Omental fat pad (tissue), 4 donors: ENCODE measurements around the gene ABR. TPM values are rescaled to one million over a fixed set of nuclear protein-coding genes. Genes with fewer than 3 reads are reported as not detected.
"Not testable (repeated sequence)": the region's sequence is repeated elsewhere in the genome, so short reads cannot be mapped to it uniquely, and the experiment has no call there.

Experiments
- ATAC-seq: fragments of 150-250 bp; one replicate; pipeline ENCODE4 v1.9.1; 2016; ENCODE audit warnings: mild to moderate bottlenecking, moderate library complexity; ENCODE audit not compliant: low FRiP score
- DNase-seq: peaks from one replicate; pipeline ENCODE4 v3.0.0-alpha.2; 2019; ENCODE audit warnings: low spot score
- CTCF ChIP-seq, 3 donors: fragments of 450-650 bp; IDR thresholded peaks; one replicate each; pipeline ENCODE4 v1.5.1; 2016 to 2017; ENCODE audit warnings: antibody characterized with exemption in 3 of 3, mild to moderate bottlenecking in 3 of 3, moderate library complexity in 2 of 3
- total RNA-seq, 4 donors: library from RNA; depleted of rRNA; stranded (reverse); fragments of >200 nt; gene quantifications; one replicate each; pipeline ENCODE4 v1.1.0, GENCODE V29; 2016

Gene ABR
- total RNA-seq, 4 donors from 2014 or later, result 51.1 to 92.1 (median 75.8) TPM

GRCh38 chr17:1071103-1071825, 108.5 kb downstream of the ABR start:
- DNase-seq, result no peak
- TF ChIP-seq CTCF (IDR thresholded peaks at IDR 0.05), result no peak
- no peak for ATAC-seq

DNA sequence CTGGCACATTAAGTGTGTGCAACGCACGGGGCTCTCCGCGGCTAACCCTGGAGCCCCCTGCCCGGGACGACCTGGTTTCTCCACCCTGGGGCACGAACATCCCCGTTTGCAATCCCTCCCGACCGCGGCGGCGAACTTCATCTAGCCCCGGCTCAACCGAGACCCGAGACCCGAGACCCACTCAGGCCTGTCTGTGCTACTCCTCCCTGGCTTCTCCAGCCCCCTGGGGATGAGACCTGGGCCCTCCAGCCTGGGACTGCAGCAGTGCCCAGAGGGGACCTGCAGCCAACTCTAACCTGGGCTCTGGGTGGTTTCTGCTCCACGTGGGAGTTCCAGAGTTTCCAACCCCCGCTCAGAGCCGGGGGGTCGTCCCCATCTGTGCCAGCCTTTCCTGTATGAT, 109.4 kb downstream of the ABR start:
- no peak for ATAC-seq
- no peak for DNase-seq
- no peak for TF ChIP-seq CTCF (IDR thresholded peaks at IDR 0.05)

GRCh38 chr17:1069847-1070246, 109.9 kb downstream of the ABR start:
- DNase-seq, result no peak
- TF ChIP-seq CTCF (IDR thresholded peaks at IDR 0.05), result no peak
- ATAC-seq, result no peak

- DNase-seq (no peak), ATAC-seq (no peak)
- TF ChIP-seq CTCF (IDR thresholded peaks at IDR 0.05), result no peak
Measured at GRCh38 chr17:1068356-1068755, 111.4 kb downstream of the ABR start.

- TF ChIP-seq CTCF (IDR thresholded peaks at IDR 0.05), result no peak
- ATAC-seq (peak; percentile 70), DNase-seq (no peak)
Measured at GRCh38 chr17:1067282-1067956, 112.4 kb downstream of the ABR start.

DNA sequence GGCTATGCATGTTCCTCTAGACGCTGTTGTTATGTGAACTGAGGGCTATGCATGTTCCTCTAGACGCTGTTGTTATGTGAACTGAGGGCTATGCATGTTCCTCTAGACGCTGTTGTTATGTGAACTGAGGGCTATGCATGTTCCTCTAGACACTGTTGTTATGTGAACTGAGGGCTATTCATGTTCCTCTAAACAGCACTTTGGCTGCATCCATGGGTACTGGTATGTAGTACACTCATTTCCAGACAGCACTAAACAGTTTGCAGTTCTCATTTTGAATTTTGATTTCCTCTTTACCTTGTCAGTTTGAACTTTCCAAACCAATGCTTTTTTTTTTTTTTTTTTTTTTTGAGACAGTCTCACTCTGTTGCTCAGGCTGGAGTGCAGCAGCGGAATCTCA, 114.4 kb downstream of the ABR start:
- ATAC-seq, DNase-seq: not testable (repeated sequence)

- no peak for TF ChIP-seq CTCF (IDR thresholded peaks at IDR 0.05)
- peak; percentile 91 for ATAC-seq
- peak; percentile 58 for DNase-seq
Measured at GRCh38 chr17:1060991-1061390, 118.8 kb downstream of the ABR start.
